GM04503 (cell line): ENCODE data around the gene RRAD.

Experiments used
- DNase-seq: peaks from one replicate; pipeline ENCODE4 v3.0.0-alpha.2; 2012; ENCODE audit warnings: low read depth

RRAD gene

DNA sequence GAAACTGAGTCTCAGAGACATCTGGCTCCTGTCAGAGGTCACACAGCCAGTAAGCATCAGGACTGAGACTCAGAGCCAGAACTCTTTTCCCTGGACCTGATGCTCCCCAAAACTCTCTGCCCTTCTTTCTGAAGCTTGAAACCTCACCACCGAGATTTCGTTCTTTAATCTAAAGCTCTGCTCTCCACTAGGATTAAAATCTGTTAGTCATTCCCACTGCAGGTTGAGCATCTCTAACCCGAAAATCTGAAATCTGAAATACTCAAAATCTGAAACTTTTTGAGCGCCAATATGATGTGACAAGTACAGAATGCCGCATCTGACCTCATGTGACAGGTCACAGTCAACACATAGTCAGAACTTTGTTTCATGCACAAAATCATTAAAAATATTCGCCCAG lies 8.8 kb downstream of the RRAD start:
- DNase-seq = no peak

DNA sequence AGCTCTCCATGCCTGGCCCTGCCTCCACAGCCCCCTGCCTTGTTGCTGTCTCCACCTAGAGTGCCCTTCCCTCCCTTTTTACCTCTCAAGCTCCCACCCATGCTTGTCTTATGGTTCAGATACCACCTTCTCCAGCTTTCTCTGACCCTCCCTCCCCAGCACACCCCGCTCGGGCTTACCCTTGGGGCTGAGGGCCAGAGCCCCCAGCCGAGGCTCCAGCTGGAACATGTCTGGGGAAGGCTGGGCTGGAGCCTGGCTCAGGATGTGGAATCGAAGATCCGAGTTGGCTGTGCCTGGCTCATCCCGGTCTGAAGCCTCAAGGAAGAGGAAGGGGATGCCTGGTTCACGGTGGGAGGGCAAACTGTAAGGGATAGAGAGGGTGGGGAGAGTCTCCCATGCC lies 10.3 kb downstream of the RRAD start:
- no peak for DNase-seq

DNA sequence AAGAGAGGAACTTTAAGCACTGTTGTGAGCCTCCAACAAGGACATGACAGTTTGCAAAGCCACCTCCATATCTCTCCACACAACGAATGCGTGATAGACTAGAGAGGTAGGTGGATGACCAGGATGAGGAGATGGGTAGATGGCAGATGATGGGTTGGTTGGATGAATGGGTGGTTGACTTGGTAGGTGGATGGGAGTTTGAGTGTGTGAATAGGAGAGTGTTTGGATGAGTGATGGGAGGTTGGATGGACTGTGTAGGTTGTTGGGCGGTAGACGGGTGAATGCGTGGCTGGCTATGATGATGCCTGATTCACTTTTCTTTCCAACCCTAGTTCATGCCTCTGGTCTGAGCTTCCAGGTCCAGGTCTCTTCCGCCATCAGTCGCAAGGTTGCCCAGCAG lies 10.8 kb downstream of the RRAD start:
- no peak for DNase-seq

DNA sequence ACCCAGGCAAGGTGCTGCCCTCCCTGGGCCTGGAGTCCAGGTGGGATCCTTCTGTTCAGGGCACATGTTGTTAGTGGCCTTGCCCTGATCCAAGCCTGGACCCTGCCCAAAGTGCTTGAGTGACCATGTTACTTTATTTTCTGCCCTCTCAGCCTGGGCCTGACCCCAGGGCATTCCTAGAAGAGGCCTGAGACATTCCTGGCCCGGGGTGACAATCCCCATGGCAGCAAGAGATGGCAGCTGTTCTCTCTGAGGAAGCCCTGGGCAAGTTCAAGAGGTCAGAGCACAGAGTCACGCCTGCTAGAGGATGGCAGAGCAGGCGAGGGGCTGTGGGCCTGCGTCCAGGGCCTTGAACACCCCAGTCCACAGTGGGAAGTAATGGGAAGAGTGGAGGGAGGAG lies 11.6 kb downstream of the RRAD start:
- no peak for DNase-seq

DNA sequence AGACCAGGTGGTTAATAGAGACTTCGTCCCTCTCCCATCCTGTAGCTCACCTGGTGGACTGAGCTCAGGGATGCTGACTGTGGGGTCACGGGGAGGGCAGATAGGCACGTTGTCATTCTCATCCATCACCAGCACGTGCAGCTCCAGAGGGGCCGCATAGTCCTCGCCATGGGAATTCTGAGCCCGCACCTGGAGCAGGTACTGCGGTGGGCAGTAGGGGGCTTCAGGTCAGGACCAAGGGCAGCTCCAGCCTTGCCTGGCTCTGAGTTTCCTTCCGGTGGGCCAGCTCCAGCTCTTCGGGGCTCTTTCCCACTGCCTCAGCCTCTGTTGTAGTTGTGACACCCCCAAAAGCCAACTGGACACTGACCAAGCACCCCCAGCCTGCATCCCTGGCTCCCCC lies 12.3 kb downstream of the RRAD start:
- no peak for DNase-seq

DNA sequence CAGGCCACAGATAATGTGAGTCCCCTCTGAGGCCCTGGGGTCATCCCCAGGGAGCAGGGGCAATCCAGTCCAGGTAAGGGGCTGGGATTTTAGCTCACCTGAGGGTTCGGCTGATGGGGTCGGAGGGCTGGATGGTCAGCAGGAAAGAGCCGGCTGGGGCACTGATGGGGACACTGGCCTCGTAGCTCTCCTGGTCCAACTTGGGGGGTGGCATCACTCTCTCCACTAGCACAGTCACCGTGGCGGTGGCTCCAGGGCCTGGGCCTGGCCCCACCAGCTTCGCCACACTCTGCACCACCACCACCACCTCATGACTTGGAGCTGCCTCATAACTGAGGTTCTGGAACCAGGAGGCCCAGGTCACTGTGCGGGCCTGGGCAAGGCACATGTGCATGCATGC lies 13.5 kb downstream of the RRAD start:
- DNase-seq = no peak

DNA sequence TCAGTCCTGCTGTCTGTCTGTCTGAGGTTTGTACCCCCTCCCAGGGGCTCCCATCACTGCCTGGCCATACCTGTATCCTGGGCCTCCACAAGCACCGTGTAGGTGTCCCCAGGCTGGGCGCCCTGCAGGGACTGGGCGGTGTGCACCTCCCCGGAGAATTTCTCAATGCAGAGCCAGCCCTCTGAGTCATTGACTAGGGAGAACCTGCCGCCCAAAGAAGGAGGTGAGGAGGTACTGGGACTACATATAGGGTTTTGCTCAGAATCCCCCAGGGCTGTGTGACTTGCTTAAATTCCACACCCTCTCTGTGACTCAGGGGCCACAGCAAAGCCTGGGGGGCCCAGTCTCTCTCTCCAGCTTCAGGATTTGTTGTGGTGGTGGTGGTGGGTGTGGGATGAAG lies 14.2 kb downstream of the RRAD start:
- DNase-seq = no peak

DNA sequence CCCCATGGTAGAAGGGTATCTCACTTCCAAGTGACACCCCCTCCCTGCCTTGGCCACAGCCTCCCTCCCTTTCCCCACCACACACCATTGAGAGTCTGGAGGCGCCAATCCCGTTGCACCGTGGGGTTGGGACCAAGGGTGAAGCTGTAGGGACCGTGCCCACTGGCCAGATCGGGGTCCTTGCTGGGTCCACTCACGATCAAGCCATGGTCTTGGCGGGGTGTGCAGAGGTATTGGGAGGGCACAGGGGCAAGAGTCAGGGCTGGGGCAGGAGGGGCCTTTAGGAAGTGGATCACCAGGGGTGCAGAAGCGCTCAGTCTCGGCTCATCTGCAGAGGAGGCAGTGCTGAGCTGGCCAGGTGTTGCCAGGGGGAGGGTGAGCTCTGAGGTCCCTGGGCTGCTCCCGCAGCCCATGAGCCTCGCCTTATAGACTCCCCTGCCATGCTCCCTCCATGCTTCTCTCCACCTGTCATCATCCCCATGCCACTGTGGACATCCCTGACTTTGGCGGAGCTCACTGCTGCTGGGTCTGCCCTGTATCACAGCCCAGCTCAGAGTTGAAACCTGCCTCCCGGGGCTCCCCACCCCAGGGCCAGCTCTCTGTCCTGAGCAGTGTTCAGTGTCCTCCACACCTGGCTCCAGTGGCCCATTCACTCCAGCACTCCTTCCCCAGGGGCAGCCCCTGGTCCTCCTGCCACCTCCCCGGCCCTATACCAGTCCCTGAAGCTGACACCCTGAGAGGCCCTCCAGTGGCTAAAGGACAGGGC lies 15.0 kb downstream of the RRAD start:
- no peak for DNase-seq

DNA sequence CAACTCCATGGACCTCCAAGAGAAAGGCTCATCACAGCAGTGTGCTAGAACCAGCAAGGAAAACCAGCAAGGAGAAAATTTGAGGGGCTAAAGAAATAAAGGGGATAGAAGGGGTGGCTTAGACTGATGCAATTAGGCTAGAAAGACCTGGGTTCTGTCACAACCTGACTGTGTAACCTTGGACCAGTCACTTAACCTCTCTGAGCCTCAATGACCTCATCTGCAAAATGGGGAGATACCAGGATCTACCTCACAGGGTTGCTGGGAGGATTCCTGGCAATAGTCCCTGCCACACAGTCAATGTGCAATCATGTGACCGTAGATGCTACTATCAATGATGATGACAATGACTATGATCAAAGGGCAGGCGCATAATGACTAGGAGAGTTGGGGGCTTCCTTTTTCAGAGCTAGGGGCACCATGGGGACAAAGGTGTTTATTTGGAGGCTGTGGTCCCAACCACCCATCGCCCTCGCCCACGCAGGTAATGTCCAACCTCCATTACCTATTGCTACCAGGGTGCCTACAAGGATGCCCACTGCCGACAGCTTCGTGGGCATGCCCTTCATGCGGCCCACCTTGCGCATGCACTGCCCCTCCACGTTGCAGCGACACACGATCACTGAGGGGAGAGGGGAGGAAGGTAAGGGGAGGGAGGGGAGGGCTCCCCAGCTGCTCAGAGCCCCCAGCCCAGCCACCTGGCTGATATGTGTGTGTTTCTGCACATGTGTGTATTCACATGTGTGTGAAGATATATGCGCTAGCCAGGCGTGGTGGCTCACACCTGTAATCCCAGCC lies 16.4 kb downstream of the RRAD start:
- no peak for DNase-seq

DNA sequence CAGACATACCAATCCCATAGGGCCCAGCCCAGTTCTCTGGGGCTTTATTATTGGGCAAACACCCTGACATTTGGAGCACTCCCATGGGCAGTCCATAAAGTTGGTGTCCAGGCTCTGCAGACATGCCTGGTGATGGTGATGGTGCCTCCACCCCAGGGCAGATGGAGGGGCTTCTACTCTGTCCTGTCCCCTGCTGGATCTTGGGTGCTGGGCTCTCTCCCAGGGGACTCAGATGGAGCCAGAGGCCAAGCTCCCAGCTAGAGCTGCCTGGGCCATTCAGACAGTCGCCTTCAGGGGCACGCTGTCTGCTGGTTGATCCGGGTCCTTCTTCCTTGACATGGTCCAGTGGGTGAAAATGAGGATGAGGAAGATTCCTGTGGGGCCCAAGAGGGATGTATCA lies 17.2 kb downstream of the RRAD start:
- DNase-seq = no peak

DNA sequence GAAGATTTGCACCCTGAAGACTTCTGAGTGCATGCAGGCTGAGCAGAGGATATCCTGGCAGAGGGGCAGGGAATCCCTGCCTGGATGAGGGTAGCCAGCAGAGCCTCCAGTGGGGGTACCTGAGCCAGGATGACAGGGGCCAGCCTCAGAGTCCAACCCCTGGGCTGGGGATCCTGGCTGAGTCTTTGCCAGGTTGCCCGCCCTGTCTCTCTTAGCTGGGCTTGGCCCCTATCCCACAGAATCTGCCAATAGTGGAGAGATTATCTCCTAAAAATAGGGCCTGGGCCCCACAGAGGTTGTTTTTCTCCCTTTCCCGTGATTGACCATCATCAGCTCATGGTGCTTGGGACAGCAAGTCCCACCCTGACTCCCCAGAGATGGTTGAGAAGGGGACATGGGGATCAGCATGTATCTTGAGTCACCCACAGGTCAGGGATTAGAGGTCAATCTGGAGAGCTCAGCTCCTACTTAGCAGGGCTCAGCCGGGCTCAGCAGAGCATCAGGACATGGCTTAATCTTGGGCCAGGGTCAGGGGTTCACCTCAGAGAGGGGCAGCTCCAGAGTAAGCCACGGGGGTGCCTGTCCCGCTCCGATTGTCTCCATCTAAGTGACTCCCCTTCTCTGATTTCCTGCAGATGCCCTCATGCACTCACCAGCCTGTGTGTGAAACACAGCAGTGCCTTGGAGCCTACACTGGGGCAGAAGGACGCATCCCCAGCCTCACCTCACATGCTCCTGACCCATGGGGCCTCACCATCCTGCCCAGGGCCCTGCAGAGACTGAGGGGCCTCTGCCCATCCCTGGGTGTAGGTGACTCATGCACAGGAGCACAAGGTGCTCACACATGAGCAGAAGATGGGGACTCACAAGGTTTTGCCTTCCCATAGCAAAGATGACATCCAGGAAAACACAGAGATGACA lies 18.2 kb downstream of the RRAD start:
- DNase-seq = no peak

DNA sequence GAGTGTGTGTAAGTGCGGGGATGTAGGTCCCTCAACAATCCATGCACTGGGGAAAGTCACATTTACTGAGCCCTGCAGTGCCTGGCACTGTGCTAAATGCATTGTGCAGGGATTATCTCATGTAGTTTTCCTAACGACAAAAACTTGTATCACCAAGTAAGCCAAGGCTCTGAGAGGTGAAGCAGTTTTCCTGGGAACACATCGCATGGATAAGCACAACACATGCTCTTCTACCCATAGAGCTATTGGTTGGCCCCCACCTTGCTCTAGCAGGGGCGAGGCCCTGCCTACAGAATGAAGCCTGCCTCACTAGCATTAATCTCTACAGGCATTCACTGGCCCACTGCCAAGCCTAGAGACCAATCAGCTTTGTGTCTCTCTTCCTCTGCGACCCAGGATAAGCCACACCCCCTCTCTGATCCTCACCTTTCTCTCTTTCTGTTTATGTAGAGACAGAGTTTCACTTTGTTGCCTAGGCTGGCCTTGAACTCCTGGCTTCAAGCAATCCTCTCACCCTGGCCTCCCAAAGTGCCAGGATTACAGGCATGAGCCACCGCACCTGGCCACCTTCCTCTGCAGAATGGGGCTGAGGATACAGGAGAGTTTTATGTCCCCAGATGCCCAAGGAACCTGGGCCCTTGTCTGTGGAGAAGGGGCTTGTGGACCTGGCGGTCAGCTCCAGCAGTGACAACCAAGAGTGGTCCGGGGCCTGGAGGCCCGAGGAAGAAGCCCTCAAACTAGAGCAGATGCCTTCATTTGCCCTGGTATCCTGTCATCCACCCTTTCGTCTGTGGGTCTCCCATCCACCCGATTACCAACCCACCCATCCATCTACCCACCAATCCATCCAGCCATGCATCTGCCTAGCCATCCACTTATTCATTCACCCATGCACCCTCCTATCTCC lies 19.4 kb downstream of the RRAD start:
- no peak for DNase-seq

DNA sequence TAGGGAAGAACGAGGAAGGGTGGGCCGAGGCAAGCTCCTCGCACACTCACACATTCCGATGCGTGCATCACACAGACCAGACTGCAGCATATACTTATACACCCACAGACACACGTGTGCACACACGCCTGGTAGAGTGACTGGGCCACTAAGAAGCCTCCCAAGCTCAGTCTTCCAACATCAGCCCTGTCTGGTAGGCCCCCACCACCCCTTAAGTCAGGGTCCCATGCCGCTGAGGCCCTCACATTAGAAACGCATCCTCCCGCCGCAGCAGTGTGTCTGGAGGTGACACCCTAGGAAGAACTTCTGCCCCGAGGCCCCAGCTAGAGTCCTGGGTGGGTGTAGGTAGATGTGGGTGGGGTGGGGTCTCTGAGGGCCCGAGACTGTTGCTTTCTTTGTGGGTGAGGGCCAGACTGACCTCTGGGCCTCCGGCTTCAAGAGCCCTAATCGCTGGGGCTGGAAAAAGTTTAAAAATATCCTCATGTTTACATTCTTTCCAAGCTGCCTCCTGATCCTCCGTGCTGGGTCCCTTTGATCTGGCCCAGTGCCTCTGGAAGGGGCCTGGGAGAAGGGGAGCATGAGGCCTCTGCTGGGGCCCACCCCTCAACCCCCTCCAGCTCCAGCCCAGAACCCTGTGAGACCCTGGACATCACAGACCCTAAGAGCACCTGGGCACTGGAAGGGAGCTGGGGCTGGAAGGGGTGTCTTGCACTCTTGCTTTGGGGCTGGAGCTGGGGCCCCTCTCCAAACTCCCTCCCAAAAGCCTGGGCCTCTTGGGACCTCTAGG lies 20.3 kb downstream of the RRAD start:
- no peak for DNase-seq

DNA sequence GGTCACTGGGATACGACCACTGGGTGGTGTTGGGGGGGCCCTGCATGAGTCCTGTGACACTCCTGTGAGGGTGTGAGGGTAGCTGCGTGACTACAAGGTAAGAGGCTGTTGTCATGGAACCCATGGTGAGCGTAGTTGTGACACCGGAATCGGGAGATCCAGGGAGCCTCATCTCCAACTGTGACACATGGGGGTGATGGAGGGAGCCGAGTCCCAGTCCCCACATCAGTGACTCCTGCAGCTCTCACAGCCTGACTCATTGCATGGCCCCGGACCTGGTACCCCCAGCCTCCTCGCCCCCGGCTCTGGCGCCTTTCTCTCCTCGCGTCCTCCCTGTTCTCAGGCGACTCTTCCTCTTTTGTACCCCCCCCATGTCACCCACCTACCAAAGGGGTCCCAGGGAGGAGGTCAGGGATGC lies 20.9 kb downstream of the RRAD start:
- DNase-seq = no peak

DNA sequence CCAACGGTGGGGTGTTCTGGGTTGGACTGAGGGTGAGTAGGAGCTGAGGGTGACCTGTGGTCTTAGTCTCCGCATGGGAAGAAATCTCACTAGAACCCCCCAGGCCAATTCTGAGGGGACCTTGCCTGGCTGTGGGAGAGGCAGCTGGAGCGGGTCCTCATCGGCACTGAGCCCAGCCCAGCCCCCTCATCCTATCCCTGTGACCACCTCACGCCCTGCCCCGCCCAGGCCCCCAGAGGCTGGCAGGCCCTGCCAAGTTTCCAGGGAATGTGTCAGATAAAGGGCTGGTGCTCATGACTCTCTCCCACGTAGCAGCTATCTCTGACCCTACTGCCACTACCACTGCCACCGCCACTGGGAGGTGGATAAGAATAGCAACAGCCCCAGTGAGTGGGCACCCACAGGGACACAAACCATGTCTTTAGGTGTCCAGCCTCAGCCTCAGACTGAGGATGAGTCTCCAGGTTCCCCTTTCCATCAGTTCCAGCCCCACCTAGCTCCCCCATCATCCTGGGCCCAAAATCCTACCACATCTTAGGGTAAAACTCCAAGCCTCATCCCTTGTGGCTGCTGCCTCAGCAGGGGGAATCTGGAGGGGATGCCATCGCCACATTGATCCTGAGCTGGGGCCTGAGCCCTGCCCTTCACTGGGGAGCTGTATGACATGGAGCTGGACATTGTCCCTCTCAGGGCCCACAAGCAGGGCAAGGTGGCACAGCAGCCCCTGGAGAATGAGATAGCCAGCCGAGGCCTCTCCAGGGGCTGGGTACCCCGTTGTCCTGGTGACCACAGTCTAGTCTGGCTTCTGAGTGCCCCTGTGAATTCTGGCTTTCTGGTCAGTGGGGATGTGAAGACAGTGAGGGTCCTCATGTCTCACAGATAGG lies 21.5 kb downstream of the RRAD start:
- no peak for DNase-seq

DNA sequence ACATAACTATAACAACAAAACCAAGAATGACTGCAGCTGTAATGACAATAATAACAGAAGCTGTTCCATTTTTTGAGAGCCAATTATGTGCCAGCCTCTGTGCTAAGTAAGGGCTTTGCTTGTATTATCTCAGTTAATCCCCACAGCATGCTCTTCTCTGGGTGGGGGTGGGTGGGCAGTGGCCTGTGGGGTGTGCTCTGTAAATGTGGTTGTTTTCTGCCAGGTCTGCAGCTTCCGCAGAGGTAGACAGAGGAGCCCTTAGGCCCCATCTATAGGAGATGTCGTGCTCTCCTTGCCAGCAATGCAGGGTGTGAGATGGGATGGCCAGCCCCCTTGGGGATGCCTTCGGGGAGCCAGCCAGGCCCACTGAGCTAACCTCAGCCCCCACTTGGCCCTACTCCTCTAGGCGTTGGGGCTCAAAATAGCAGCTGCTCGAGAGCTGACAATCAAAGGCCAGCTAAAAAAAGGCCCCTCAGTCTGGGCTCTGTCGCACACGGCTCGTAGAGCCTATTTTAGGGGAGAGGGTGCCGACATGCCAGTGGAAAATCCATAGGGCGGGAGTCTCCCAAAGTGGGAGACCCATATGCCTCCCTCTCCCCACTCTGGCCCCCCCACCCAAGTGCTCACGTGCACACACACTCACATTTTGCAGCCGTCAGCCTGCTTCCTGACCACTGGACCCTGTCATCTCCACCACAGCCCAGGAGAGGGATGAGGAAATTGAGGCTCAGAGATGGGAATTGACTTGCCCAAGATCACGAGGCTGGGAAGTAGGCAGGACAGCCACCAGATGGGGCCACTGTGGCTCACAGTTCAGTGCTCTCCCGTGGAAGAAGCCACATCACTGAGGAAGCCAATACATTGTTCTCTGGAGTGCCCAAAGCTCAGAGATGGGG lies 22.4 kb downstream of the RRAD start:
- no peak for DNase-seq

DNA sequence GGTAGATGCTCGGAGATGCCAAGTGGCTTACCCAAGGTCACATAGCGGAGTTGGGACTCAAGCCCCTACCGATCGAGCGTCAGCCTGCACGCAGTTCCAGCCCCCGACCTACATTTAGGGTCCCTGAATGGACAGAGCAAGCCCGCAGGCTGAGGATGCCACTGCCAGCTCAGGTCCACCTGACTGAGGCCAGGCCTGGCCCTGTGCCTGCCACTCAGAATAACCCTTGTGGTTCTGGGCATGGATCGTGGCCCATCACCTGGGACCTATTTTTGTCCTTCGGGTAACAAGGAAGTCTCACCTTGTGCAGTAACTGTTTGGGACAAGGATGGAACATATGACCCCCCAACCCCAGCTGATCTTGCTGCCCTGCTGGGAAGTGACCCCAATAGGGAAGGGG lies 23.7 kb downstream of the RRAD start:
- no peak for DNase-seq

DNA sequence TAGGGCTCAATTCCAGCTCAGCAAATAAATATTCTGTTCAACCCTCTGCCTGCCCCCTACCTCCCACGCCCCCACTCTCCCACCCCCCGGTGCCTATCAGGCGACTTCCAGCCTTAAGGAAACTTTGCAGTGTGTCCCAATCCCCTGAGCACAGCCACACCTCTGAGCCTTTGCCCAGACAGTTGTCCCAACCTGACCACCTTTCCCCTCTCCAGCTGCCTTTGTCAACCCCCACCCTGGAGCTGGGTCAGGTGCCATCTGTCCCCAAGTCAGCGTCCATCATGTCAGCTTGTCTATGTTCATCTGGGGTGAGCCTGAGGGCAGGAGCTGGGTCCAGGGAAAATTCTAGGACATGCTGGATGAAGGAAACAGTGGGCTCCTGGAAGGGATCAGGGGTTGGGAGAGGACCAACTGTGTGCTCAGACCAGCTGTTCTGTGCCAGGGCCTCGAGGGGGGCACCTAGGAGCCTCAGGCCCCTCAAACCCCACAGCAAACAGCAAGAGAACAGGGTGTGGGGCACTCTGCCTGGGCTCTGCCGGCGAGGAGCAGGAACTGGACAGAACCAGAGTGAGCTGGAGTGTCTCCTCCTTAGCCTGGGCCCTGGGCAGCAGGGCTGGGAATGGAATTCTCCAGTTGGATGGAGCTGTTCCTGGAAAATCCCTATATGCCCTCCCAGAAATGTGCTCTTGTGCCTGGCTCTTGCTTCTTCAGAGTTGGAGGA lies 24.5 kb downstream of the RRAD start:
- no peak for DNase-seq
